Common myeloid progenitor, CD34-positive (primary cell): ENCODE results near the gene GNB1.

Source experiments
- CTCF ChIA-PET: fragments of 350-600 bp; sonication (Branson Sonifier 250); formaldehyde crosslinking; loops from one replicate; lab custom pipeline; 2021; ENCODE audit warnings: antibody characterized with exemption; lab: Charles Lee
- POLR2A ChIA-PET: fragments of 350-600 bp; sonication (Branson Sonifier 250); formaldehyde crosslinking; loops from one replicate; lab custom pipeline; 2021; ENCODE audit warnings: antibody characterized with exemption; lab: Charles Lee
- DNase-seq, 3 donors: peaks; one replicate each; pipeline versions ENCODE4 v3.0.0 to v3.0.0-alpha.2; 2013
- H3K27ac ChIP-seq, 2 experiments: 1 replicate in 1 of 2; 2 replicates in 1 of 2; pipeline ENCODE4 v1.7.0; 2013; ENCODE audit warnings: inconsistent platforms in 2 of 2, low read length in 2 of 2, mild to moderate bottlenecking in 2 of 2, low read depth in 1 of 2, moderate library complexity in 1 of 2; ENCODE audit not compliant: severe bottlenecking in 2 of 2, insufficient read depth in 1 of 2, poor library complexity in 1 of 2
- H3K27me3 ChIP-seq, 5 experiments: replicated peaks in 2 of 5; 1 replicate in 3 of 5; 2 replicates in 2 of 5; pipeline versions ENCODE4 v1.6.1 to v1.7.0; 2013; ENCODE audit warnings: low read length in 4 of 5, mild to moderate bottlenecking in 2 of 5, moderate library complexity in 2 of 5, inconsistent platforms in 1 of 5; ENCODE audit not compliant: insufficient read depth in 5 of 5, control insufficient read depth in 4 of 5
- H3K36me3 ChIP-seq, 4 experiments: 1 replicate in 2 of 4; 2 replicates in 2 of 4; pipeline versions ENCODE4 v1.6.1 to v1.7.0; 2013; ENCODE audit warnings: low read length in 3 of 4, control low read depth in 1 of 4, mild to moderate bottlenecking in 1 of 4; ENCODE audit not compliant: control insufficient read depth in 4 of 4, insufficient read depth in 4 of 4
- H3K4me1 ChIP-seq, 4 experiments: 1 replicate in 3 of 4; 2 replicates in 1 of 4; pipeline versions ENCODE4 v1.6.1 to v1.7.1; 2013; ENCODE audit warnings: low read length in 3 of 4, mild to moderate bottlenecking in 3 of 4, control low read depth in 1 of 4, inconsistent platforms in 1 of 4, moderate library complexity in 1 of 4; ENCODE audit not compliant: control insufficient read depth in 4 of 4, insufficient read depth in 4 of 4; ENCODE audit errors: control extremely low read depth in 1 of 4
- H3K4me3 ChIP-seq, 7 experiments: 1 replicate in 4 of 7; 2 replicates in 3 of 7; pipeline versions ENCODE4 v1.5.1 to v1.7.0; 2013; ENCODE audit warnings: mild to moderate bottlenecking in 7 of 7, low read length in 6 of 7, moderate library complexity in 6 of 7, inconsistent platforms in 2 of 7, low read depth in 2 of 7, control low read depth in 1 of 7; ENCODE audit not compliant: insufficient read depth in 4 of 7, control insufficient read depth in 1 of 7; ENCODE audit errors: extremely low read depth in 1 of 7
- H3K9me3 ChIP-seq, 5 experiments: 1 replicate in 4 of 5; 2 replicates in 1 of 5; pipeline versions ENCODE4 v1.6.1 to v1.7.1; 2013; ENCODE audit warnings: low read length in 4 of 5, mild to moderate bottlenecking in 2 of 5, inconsistent platforms in 1 of 5, low read depth in 1 of 5, moderate library complexity in 1 of 5; ENCODE audit not compliant: control insufficient read depth in 4 of 5, insufficient read depth in 2 of 5; ENCODE audit errors: control extremely low read depth in 1 of 5
- WGBS: methylation state at CpG from one replicate; pipeline ENCODE4 v1.1.5; 2013; ENCODE audit not compliant: insufficient coverage; 5-methylcytosine and 5-hydroxymethylcytosine counted together

GNB1 gene

GRCh38 chr1:1826356-1827088 is 64.4 kb downstream of the GNB1 start:
- no peaks in the 10 kb centered on the region for H3K27me3 ChIP-seq
- H3K4me3 ChIP-seq: no peak overlapping the region
- DNase-seq: no peak
- ChIA-PET POLR2A (interaction anchor here (0.6 kb wide), 1 partner anchor 12 kb away, joined by 3 read pairs; no protein-coding TSS in a partner anchor), CTCF (interaction anchor here (1.0 kb wide), 1 partner anchor 9 kb away, joined by 3 read pairs; no protein-coding TSS in a partner anchor)
- H3K36me3 ChIP-seq: peaks cover 15 to 51% (median 33%) of the 10 kb centered on the region in 4 experiments
- 100% methylated on average over 3 of the region's 9 CpGs for WGBS
- H3K27ac ChIP-seq: no peak overlapping the region
- H3K9me3 ChIP-seq: no peaks in the 10 kb centered on the region
- no peaks in the 10 kb centered on the region for H3K4me1 ChIP-seq

- ChIA-PET CTCF (interaction anchor here (1.1 kb wide), 1 partner anchor 40 kb away, joined by 3 read pairs; no protein-coding TSS in a partner anchor), POLR2A (no interaction called here)
- DNase-seq: no peak
- no peaks in the 10 kb centered on the region for H3K4me1 ChIP-seq
- no peaks in the 10 kb centered on the region for H3K9me3 ChIP-seq
- H3K36me3 ChIP-seq: peaks cover 15 to 57% (median 34%) of the 10 kb centered on the region in 4 experiments
- H3K4me3 ChIP-seq: no peak overlapping the region
- WGBS: 100% methylated on average over 3 of the region's 5 CpGs
- no peak overlapping the region for H3K27ac ChIP-seq
- no peaks in the 10 kb centered on the region for H3K27me3 ChIP-seq
These were observed 65.7 kb downstream of the GNB1 start for GRCh38 chr1:1825217-1825616.

DNA sequence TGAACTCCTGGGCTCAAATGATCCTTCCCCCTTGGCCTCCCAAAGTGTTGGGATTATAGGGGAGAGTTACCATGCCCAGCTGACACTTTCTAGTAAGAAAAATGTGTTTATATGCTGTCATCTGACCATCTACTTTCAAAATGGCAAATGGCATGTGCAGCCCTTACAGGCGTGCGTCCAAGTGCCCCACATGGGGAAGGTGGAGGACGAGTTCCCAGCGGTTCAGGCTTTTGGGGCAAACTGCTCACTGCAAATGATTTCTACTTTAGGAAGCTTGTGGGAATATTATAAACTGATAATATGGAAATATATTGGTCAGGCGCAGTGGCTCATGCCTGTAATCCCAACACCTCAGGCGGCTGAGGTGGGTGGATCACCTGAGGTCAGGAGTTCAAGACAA is 71.1 kb downstream of the GNB1 start:
- POLR2A ChIA-PET: no interaction called here

DNA sequence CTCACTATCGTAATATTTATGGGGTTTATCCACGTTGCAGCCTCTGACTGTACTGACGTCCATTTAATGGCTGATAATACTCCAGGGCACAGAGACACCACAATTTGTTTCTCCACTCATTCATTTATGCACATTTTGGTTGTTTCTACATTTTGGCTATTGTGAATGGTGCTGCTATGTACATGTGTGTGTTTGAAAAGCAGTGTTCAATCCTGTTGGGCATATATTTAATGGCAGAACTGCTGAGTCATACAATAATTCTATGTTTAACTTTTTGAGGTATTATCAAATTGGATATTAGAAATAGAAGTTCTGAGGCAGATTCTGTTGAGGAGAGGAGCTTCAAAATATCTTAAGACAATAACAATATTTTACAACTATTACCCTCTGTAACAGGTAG is 73.7 kb downstream of the GNB1 start:
- Histone ChIP-seq H3K36me3 (peaks cover 8 to 70% (median 54%) of the 10 kb centered on the region in 4 experiments), H3K27ac (no peak overlapping the region), H3K4me1 (no peaks in the 10 kb centered on the region), H3K27me3 (no peaks in the 10 kb centered on the region), H3K4me3 (no peak overlapping the region), H3K9me3 (no peaks in the 10 kb centered on the region)
- ChIA-PET POLR2A (no interaction called here), CTCF (interaction anchor here (1.0 kb wide), 1 partner anchor 9 kb away, joined by 3 read pairs; no protein-coding TSS in a partner anchor)
- no peak for DNase-seq
- 100% methylated on average over 2 of the region's 3 CpGs for WGBS

More for the DNA sequence above, 71.1 kb downstream of the GNB1 start:
- no peaks in the 10 kb centered on the region for H3K4me1 ChIP-seq
- H3K9me3 ChIP-seq: no peaks in the 10 kb centered on the region
- 100% methylated on average over 2 of the region's 6 CpGs for WGBS
- CTCF ChIA-PET: interaction anchor here (0.7 to 1.8 kb wide), 3 partner anchors 10 to 89 kb away, joined by 3 to 6 read pairs (median 3); no protein-coding TSS in a partner anchor
- no peak overlapping the region for H3K27ac ChIP-seq
- peaks cover 6 to 65% (median 47%) of the 10 kb centered on the region in 4 experiments for H3K36me3 ChIP-seq
- H3K4me3 ChIP-seq: no peak overlapping the region
- DNase-seq: no peak
- H3K27me3 ChIP-seq: no peaks in the 10 kb centered on the region

DNA sequence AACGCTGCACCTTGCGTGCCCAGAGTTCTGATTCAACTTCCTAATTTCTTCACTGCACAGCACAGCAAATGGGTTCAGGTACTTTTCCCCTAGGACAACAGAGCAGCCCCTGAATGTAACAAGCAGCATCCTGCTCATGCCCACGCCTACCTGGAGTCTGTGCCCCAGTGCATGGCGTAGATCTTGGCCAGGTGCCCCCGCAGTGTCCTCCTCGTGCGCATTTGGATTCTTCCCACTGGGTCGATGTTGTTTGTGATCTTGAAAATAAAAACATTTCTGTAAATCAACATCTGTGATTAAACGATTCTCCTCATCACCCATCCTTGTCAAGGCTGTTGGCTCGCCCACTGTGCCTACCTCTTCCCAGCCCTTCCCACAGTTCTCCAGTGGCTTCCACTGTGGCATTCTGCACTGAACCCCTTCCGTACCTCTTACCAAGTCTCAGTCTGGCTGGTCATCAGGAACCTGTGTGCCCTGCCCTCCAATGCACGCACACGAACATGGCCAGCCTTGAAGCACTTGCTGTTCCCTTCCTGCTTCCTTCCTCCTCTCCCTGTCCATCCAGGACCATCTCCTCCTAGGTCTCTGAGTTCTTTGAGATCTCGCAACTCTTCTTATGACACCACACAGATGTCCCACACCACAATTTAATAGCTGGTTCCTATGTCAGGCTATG is 75.1 kb downstream of the GNB1 start:
- no peak for DNase-seq
- Histone ChIP-seq H3K36me3 (peaks cover 4 to 61% (median 50%) of the 10 kb centered on the region in 4 experiments), H3K27ac (no peak overlapping the region), H3K4me3 (no peak overlapping the region), H3K9me3 (no peaks in the 10 kb centered on the region), H3K4me1 (no peaks in the 10 kb centered on the region), H3K27me3 (no peaks in the 10 kb centered on the region)
- 98% methylated on average over 10 of the region's 14 CpGs for WGBS
- CTCF ChIA-PET: no interaction called here
- POLR2A ChIA-PET: no interaction called here

GRCh38 chr1:1809489-1809888 is 81.4 kb downstream of the GNB1 start:
- Histone ChIP-seq H3K27ac (no peak overlapping the region), H3K9me3 (no peaks in the 10 kb centered on the region), H3K36me3 (peaks cover 18 to 71% (median 48%) of the 10 kb centered on the region in 4 experiments), H3K27me3 (no peaks in the 10 kb centered on the region), H3K4me3 (no peak overlapping the region), H3K4me1 (no peaks in the 10 kb centered on the region)
- CTCF ChIA-PET: interaction anchor here (0.5 to 2.4 kb wide), 5 partner anchors 10 to 235 kb away, joined by 3 to 7 read pairs (median 5); no protein-coding TSS in a partner anchor
- POLR2A ChIA-PET: interaction anchor here (0.6 to 0.8 kb wide), 2 partner anchors 30 to 76 kb away, joined by 3 read pairs; no protein-coding TSS in a partner anchor
- 100% methylated on average over 5 of the region's 6 CpGs for WGBS
- no peak for DNase-seq
